SIG-M5 treated with dmso at 0.1 percent for 504 hours (cell line): Measurements from ENCODE around the gene SLC16A10.
A peak's percentile ranks its signal among the peaks of the same experiment; 100 is the strongest.
"Not testable (repeated sequence)": the region's sequence is repeated elsewhere in the genome, so short reads cannot be mapped to it uniquely, and the experiment has no call there.

Experiments
- DNase-seq: peaks from one replicate; lab custom pipeline; 2025; ENCODE audit not compliant: unreplicated experiment; lab: John Stamatoyannopoulos, UW

SLC16A10 gene

GRCh38 chr6:111086685-111087084, 618 bp upstream of the SLC16A10 start:
- DNase-seq, result no peak

- DNase-seq, result peak; percentile 32
These were observed 766 bp downstream of the SLC16A10 start for GRCh38 chr6:111087871-111088667.

GRCh38 chr6:111088668-111089003, 1.3 kb downstream of the SLC16A10 start:
- no peak for DNase-seq

GRCh38 chr6:111090766-111091165, 3.5 kb downstream of the SLC16A10 start:
- no peak for DNase-seq

- no peak for DNase-seq
These were observed 4.7 kb downstream of the SLC16A10 start for GRCh38 chr6:111091987-111092386.

GRCh38 chr6:111095488-111095887, 8.2 kb downstream of the SLC16A10 start:
- DNase-seq, result not testable (repeated sequence)

GRCh38 chr6:111096246-111096645, 8.9 kb downstream of the SLC16A10 start:
- DNase-seq, result no peak

- DNase-seq, result no peak
These were observed 11.3 kb downstream of the SLC16A10 start for GRCh38 chr6:111098597-111098996.

- no peak for DNase-seq
These were observed 14.7 kb downstream of the SLC16A10 start for GRCh38 chr6:111101987-111102386.

- peak; percentile 16 for DNase-seq
These were observed 18.3 kb downstream of the SLC16A10 start for GRCh38 chr6:111105578-111105977.

GRCh38 chr6:111107589-111107988, 20.3 kb downstream of the SLC16A10 start:
- DNase-seq, result no peak

GRCh38 chr6:111110036-111110435, 22.7 kb downstream of the SLC16A10 start:
- DNase-seq, result no peak

- DNase-seq, result no peak
These were observed 26.2 kb downstream of the SLC16A10 start for GRCh38 chr6:111113336-111114086.

- DNase-seq, result peak; percentile 17
These were observed 26.8 kb downstream of the SLC16A10 start for GRCh38 chr6:111114087-111114443.

- DNase-seq, result no peak
These were observed 27.2 kb downstream of the SLC16A10 start for GRCh38 chr6:111114482-111114881.

- DNase-seq, result no peak
These were observed 31.5 kb downstream of the SLC16A10 start for GRCh38 chr6:111118826-111119225.

GRCh38 chr6:111119571-111120329, 32.4 kb downstream of the SLC16A10 start:
- peak; percentile 37 for DNase-seq

- no peak for DNase-seq
These were observed 34.6 kb downstream of the SLC16A10 start for GRCh38 chr6:111121789-111122350.

- DNase-seq, result no peak
These were observed 35.4 kb downstream of the SLC16A10 start for GRCh38 chr6:111122458-111123286.

GRCh38 chr6:111124406-111124805, 37.1 kb downstream of the SLC16A10 start:
- DNase-seq, result no peak

- no peak for DNase-seq
These were observed 41.7 kb downstream of the SLC16A10 start for GRCh38 chr6:111129013-111129412.
